Right lung (tissue), 10 donors: Measurements from ENCODE around the gene SNX7. TPM values are rescaled to one million over a fixed set of nuclear protein-coding genes. Genes with fewer than 3 reads are reported as not detected.

Experiments
- DNase-seq, 2 donors: peaks; one replicate each; pipeline ENCODE4 v3.0.0-alpha.2; 2013
- long read RNA-seq, 8 donors: transcript quantifications; one replicate each; lab custom pipeline, GENCODE V29; 2026
- polyA plus RNA-seq, 5 donors: library from polyadenylated mRNA; unstranded; fragments of 120-200 nt; gene quantifications; one replicate each; pipeline versions ENCODE4 v1.2.1 to v1.2.3, GENCODE V29; 2013; ENCODE audit warnings: inconsistent platforms in 1 of 5, low replicate concordance in 1 of 5; ENCODE audit not compliant: insufficient read length in 5 of 5, insufficient read depth in 1 of 5

Gene SNX7, protein sequence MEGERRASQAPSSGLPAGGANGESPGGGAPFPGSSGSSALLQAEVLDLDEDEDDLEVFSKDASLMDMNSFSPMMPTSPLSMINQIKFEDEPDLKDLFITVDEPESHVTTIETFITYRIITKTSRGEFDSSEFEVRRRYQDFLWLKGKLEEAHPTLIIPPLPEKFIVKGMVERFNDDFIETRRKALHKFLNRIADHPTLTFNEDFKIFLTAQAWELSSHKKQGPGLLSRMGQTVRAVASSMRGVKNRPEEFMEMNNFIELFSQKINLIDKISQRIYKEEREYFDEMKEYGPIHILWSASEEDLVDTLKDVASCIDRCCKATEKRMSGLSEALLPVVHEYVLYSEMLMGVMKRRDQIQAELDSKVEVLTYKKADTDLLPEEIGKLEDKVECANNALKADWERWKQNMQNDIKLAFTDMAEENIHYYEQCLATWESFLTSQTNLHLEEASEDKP
- polyA plus RNA-seq, result 10 to 100 TPM; 28.9 to 45.5 (median 39.6) TPM
- long read RNA-seq, donor 1, transcript SNX7-201 (9 exons, 1,734 nt), result major isoform, 12 of 38 reads
- long read RNA-seq, donor 1, partial matches to known transcripts, result 26 of 38 reads
- long read RNA-seq, donor 1, other reads (novel, unspliced or antisense), result 0 of 38 reads
- long read RNA-seq, donor 2, transcript SNX7-201 (9 exons, 1,734 nt), result major isoform, 15 of 37 reads
- long read RNA-seq, donor 2, partial matches to known transcripts, result 21 of 37 reads
- long read RNA-seq, donor 2, other reads (novel, unspliced or antisense), result 0 of 37 reads
- long read RNA-seq, donor 3, transcript SNX7-201 (9 exons, 1,734 nt), result major isoform, 11 of 38 reads
- long read RNA-seq, donor 3, partial matches to known transcripts, result 26 of 38 reads
- long read RNA-seq, donor 3, other reads (novel, unspliced or antisense), result 0 of 38 reads
- long read RNA-seq, donor 4, partial matches to known transcripts, result 19 of 22 reads
- long read RNA-seq, donor 4, other reads (novel, unspliced or antisense), result 0 of 22 reads
- long read RNA-seq, donor 5, transcript SNX7-201 (9 exons, 1,734 nt), result major isoform, 16 of 59 reads
- long read RNA-seq, donor 5, partial matches to known transcripts, result 42 of 59 reads
- long read RNA-seq, donor 5, other reads (novel, unspliced or antisense), result 0 of 59 reads
- long read RNA-seq, donor 6, transcript SNX7-201 (9 exons, 1,734 nt), result major isoform, 19 of 36 reads
- long read RNA-seq, donor 6, partial matches to known transcripts, result 16 of 36 reads
- long read RNA-seq, donor 6, other reads (novel, unspliced or antisense), result 0 of 36 reads
- long read RNA-seq, donor 7, transcript SNX7-201 (9 exons, 1,734 nt), result major isoform, 13 of 24 reads
- long read RNA-seq, donor 7, partial matches to known transcripts, result 5 of 24 reads
- long read RNA-seq, donor 7, other reads (novel, unspliced or antisense), result 6 of 24 reads
- long read RNA-seq, donor 8, transcript SNX7-201 (9 exons, 1,734 nt), result major isoform, 7 of 18 reads
- long read RNA-seq, donor 8, partial matches to known transcripts, result 11 of 18 reads
- long read RNA-seq, donor 8, other reads (novel, unspliced or antisense), result 0 of 18 reads

DNA sequence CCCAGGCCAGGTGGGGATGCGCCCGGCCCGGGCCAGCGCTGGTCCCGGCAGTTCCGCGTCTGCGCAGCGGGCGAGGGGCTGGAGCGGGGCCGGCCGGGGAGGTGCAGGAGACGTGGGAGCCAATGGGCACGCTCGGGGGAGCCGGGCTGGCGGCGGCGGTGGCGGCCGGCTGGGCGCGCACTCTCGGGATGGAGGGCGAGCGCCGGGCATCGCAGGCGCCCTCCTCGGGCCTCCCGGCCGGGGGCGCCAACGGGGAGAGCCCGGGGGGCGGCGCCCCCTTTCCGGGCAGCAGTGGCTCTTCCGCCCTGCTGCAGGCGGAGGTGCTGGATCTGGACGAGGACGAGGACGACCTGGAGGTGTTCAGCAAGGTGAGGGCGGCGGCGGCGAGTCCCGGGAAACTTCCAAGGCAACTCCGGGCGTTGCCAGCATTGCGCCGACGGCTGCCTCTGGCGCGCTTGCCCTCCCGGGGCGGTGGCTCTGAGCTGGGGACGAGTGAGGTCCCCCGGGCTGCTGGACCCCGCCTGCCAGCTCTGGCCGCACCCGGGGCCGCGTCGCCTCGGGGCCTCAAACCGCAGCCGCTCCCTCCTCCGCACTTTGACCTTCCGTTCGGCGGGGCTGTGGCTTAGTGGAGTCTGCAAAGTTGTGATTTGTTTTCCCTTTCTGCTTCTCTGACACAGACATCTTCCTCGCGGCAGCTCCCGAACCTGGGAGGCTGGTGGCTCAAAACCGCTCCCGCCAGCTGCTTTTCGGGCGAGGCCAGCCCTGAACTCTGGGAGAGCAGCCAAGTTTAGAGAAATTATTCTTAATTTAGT is at the start of gene SNX7:
Gene SNX7, plus strand, starts transcription at position 178 of the 812 bp plus-strand sequence. Its CDS starts 11 bp downstream, at position 189.
- DNase-seq, result peak; percentile 75 to 78

DNA sequence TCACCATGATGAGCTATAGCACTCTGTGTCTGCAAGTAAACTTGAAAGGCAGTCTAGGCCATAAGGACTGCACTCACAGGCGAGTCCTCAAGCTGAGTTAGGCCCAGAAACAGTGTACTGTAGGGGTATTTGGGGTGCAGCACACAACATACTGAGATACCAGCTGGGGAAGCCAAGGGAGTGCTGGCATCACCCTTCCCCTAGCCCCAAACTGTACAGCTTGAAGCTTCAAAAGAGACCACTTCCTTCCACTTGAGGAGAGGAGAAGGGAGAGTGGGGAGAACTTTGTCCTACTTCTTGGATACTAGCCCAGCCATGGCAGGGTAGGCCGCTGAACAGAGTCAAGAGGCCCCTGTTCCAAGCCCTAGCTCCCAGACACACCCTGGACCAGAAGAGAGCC is 24.2 kb upstream of the SNX7 start:
- no peak for DNase-seq

DNA sequence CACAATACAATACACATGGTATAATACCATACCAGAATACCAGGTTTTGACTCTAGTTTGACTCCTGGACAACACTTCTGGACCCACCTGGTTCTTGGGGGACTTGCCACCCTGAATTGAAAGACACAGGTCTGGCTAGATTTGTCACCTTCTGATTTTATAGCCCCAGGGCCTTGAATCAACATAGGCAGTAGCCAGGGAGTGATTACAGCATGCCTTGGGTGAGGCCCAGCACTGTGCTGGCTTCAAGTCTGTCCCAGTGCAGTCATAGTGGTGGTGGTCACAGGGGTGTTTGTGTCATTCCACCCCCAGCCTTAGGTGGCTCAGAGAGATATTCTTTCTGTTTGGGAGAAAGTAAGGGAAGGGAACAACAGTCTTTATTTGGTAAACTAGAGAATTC is 23.3 kb upstream of the SNX7 start:
- no peak for DNase-seq

DNA sequence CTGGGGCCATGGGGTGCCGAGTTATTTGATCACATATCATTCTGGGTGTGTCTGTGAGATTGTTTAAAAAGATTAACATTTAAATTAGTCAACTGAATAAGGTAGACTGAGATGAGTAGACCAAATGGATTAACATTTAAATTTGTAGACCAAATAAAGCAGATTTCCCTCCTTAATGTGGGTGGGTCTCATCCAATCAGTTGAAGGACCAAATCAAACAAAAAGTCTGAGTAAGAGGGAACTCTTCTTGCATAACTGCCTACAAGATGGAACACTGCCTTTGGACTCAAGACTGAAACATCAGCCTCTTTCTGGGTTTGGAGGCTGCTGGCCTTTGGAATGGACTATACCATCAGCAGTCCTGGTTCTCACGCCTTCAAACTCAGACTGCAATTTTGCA is 17.0 kb upstream of the SNX7 start:
- DNase-seq, result no peak

DNA sequence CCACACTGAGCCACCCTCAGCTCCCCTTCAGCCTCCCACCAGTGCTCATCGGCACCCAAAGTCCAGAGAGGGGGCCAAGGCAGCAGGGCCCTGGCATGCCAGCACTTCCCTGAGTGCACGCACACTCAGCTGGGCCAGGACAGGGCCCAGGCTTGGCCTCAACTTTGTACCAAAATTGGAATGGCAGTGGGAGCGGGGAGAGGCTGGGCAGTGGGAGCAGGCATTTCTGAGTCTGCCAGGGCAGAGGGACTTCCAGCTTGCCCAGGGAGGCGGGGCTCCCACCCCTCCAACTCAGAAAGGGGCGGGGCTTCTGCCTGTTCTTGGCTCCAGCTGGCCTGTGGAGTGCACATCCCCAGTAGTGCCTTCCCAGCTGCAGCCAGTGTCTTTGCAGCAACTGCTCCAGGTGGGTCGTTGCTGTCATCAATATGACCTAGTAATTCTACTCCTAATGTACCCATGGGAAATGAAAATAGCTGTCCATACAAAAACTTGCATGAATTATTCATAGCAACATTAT is 10.3 kb upstream of the SNX7 start:
- DNase-seq, result no peak

DNA sequence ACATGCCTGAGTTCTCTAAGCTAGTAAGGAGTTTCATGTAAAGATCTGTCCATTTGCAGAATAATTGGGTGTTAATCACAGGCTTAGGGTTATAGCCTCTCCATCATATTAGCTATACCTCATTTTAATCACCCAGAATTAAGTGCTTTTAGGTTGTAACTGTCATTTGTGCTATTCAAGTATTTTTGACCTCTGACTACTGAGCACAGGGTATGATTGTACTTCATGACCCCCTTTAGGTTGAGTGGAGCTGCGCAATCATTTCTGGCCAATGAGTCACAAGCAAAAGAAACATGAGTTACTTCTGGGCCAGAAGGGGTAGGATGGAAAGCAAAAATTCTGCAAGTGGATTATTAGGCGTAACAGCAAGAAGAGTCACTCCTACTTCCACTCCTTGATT is 8.4 kb upstream of the SNX7 start:
- DNase-seq, result no peak

DNA sequence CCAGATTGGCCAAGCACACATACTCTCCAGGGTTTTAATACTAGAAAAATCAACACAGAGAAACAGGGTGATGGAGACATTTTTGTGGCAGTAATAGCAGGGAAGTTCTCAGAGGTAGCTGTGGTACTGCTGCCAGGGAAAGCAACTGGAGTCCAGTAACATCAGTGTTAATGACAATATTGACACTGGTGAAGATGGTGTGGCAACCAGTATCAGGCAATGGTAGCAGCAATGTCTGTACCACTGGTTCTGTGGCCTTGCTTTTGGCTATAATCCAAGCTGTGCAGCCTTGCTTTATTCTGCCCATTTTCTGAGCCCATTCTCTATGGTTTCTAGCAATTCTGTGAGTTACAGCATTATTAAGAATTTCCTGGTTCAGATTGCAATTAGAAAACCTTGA is 1.6 kb upstream of the SNX7 start:
- DNase-seq, result no peak

DNA sequence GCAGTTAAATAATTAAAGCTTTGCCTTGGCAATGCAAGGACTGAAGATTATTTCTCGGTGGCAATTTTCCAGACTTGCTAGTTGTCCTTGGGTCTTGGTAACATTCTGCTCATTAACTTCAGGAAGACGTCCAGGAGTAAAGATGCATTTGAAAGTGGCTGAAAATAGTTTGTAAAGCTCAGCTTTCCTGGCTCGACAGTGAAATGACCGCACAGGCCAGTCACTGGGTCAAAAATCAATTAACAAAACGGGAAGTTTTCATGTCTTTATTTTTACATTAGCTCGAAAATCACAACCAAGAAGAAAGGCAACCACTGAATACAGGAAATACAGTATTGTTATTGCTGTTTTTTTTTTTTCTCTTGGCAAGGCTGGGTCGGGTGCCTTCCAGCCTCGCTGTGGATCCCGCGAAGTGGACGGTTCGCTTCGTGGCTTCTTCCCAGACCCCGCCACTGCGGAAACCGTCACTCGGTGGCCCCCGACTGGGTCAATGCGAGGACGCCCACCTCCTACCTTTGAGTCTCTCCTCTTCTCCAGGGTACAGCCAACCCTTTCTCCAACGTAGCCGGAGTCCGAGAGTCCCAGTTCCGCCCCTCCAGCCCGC is 479 bp upstream of the SNX7 start:
- DNase-seq, result peak in 1 of 2 donors; percentile 35

DNA sequence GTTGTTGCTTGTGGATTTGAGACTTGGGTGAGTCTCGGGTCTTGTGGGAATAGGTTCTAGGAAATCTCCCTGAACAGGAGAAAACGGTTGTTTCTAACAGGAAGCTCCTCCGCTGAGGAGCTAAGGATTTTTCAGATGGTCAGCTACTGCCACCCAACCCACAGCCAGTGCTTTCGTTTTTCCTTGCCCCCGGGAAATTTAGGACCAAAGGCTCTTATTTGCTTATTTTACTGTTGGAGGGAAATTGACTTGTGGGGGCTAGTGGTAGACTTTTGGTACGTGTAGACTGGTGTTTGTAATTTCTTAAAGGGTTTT is 792 bp downstream of the SNX7 start:
- no peak for DNase-seq

DNA sequence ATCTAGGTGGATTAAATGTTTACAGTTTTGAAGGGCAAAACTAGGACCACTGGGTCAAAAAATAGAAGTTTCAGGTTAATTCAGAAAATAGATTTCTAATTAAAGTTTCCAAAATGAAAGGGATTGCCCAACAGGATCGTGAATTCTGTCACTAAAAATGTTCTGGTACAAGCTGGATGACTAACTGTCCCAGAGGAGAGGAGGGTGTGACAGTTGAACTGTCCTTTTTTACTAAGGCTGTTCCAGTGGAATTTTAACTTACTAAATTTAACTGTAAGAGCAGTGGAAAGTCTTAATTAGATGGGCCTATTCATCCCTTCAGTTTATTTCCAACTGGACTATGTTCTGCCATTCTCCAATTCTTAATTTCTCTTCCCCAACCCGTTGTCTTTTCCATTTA is 7.2 kb downstream of the SNX7 start:
- DNase-seq, result no peak

DNA sequence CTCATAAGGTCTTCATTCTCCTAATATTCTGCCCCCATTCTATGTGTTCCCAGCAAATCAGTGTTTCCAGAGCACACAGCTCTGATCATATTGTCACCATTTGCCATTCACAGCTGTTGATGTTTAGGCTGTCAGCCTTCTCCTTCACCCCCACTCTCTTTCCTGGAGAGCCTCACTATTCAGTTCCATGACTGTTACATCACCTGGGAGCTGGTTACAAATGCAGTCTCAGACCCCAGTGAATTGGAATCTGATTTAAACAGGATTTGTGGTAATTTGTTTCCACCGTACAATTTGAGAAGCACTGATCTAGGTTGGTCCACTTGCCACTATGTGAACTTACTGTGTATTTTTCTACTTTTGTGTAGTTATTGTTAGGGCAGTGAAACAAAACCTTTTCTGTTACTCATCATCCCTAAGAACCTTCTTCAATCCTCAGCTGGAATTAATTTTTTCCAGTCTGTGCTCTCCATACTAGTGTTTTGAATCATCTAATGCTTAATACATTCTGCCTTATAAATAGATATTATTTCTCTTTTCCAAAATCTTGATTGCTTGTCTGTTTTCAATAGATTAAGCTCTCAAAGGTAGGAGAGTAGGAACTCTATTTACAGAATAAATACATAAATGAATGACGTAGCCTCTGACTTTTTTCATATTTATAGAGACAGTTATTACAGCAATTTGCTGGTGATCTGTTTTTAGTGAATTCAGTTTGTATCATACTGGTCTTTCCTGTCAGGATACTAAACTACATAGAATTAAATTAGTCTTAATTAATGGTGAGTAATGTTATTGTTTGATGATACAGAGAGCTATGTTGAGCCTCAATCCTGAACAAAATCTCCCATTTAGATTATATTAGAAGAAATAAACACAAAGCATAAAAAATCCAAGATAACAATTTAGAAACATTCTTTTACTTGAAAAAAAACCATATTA is 8.1 kb downstream of the SNX7 start:
- DNase-seq, result no peak

DNA sequence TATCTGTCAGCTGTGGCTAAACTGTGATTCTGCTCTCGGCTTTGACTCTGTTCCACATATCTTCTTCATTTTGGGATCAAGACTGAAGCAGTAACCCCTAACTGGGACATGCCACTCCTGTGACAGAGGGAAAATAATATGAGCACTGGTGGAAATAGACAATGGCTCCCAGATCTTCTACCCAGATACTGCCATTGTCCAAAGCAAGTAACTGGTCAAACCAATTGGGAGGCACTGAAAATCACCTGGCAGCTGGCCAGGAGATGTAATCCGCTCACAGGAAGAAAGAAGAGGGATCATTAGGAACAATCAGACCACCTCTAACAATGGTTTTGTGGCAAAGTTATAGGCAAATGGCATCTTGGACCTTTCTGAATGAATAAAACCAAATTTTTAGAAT is 10.7 kb downstream of the SNX7 start:
- DNase-seq, result no peak

DNA sequence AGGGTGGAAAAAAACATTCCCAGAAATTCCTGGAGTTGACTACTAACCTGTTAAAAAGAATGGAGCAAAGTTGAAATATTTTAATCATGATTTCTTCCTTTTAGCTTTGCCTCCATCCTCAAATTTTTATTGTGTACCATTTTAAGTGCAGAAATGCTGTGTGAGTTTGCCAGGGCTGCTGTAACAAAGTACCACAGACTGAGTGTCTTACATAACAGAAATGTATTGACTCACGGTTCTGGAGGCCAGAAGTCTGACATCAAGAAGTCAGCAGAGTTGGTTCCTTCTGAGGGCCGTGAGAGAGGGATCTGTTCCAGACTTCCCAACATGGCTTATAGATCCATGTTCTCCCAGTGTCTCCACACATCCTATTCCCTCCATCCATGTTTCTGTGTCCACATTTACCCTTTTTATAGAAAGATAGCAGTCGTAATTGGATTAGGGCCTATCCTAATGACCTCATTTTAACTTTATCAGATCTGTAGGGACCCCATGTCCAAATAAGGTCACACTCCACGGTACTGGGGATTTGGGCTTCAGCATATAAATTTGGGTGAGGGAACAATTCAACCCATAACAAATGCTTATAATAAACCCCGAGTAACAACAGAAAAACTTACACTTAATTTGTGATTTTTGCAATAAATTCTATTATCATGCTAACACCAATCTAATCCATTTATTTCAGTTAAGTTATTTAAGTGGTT is 12.7 kb downstream of the SNX7 start:
- no peak for DNase-seq

DNA sequence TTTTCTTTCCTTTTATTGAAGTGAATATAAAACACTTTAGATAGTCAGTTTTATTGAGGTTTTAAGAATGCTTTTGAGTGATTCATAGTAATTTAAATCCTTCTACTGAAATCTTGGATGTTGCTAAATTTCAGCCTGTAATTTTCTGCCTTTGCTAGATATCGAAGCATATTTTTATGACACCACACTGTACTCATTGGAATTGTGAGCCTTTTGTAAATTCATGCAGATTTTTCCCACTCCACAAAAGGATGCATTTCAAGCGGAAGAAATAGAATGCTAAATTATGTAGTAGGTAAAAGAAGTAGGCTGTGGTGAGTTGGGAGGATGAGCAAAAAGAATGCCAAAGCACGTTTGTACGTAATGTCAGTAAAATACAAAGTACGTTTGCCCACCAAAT is 13.8 kb downstream of the SNX7 start:
- DNase-seq, result no peak

DNA sequence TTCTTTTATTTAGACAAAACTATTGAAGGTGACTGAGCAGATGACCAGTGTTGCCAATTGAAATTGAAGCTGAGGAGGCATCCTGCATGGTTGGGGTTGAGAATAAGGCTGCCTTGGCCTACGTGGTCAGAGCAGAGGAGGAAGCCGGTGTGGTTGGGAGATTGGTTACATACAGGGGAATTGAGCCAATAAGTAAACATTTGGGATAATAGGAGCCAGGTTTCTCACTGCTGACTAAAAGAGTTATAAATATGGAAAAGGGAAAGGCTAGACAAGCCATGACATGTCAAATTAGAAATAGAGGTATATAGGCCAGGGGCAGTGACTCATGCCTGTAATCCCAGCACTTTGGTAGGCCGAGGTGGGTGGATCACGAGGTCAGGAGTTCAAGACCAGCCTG is 15.8 kb downstream of the SNX7 start:
- no peak for DNase-seq

DNA sequence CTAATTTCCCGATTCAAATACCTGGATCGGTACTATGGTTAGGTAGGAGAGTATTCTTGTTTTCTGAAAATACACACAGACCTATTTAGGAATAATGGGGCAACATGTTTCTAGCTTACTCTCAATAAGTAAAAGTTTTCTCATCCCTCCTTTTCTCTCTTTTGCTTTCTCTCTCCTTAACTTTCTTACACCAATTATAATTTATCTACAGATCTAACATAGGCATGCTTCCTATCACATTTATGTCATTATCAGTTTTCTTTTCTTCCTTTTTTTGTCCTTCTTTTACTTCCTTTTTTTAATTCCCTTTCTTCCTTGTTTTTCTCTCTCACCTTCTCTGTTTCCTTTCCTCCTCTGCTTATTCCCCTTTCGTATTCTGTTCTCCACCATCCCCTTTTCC is 20.3 kb downstream of the SNX7 start:
- no peak for DNase-seq

DNA sequence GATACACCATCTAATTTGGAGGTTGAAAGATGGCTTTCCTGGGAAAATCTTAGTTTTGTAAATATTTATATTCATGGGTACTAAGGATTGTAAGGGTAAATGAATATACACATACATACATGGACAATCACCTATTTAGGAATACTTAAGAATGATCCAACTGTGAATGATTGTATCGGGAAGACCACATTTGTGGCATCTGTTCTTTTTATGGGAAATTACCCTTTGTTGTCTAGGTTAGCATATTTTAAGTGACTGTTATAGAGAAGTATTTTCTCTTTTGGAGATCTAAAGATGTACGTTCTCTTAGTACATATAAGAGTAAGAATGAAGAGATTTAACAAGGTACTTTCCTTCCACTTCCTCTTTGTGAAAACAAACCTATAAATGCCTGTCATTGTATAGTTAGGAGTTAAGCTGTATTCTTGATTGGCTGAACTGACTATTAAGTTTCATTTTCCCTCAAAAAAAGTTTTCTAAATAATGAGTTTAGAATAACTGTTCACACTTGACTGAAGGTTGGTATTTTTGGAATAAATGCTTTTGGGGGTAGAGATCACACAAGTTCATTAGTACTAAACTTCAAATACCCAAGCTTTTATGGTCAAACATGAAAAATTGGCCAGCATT is 26.7 kb downstream of the SNX7 start:
- DNase-seq, result no peak

DNA sequence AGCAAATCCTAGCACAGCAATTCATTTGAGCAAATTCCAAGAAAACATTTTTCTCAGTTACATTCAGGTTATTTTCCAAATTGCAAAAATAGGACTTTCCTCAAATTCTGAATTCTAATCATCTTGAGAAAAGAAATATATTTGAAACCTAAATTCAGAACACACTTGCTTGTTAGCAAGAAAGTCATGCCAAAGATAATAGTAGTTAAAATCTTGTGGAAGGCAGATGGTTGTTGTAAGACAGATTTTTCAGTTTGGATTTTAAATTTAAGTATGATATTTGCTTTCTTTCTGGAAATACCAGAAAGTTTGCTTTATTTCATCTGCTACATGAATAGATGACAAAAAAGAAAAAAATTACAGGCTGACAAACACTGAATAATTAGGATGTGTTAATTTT is 29.1 kb downstream of the SNX7 start:
- DNase-seq, result no peak
